ENCODE measurements around the gene PHF5A.

- TF ChIP-seq GATA2 (IDR thresholded peaks at IDR 0.05; ENCODE audit: insufficient read depth, insufficient read length, low read depth, low read length) (no peak), CTCF (IDR thresholded peaks at IDR 0.05; ENCODE audit: extremely low read depth in 1 of 2, insufficient read depth in 1 of 2, low read depth in 1 of 2, low read length in 2 of 2) (no peak), POLR2A (IDR thresholded peaks at IDR 0.05; ENCODE audit: low read depth, low read length) (no peak), POLR2AphosphoS5 (IDR thresholded peaks at IDR 0.05; ENCODE audit: insufficient read depth, low read depth, low read length) (no peak), FOS (IDR thresholded peaks at IDR 0.05; ENCODE audit: borderline replicate concordance, insufficient read depth, low read length) (no peak), EZH2 (IDR thresholded peaks at IDR 0.05; ENCODE audit: borderline replicate concordance, low read depth, low read length, severe bottlenecking) (no peak), JUN (IDR thresholded peaks at IDR 0.05; ENCODE audit: borderline replicate concordance, insufficient read depth, insufficient read length, low read depth) (no peak), MAX (IDR thresholded peaks at IDR 0.05; ENCODE audit: insufficient read depth, insufficient read length) (no peak), MYC (IDR thresholded peaks at IDR 0.05; ENCODE audit: low read depth, low read length) (no peak)
Measured at GRCh38 chr22:41442240-41442792, 26.2 kb downstream of the PHF5A start.

Data from endothelial cell of umbilical vein (primary cell).